GM18951 (cell line): ENCODE data around the gene RABAC1.

Experiments
- POLR2A ChIP-seq: IDR thresholded peaks from 4 replicates; pipeline ENCODE4 v1.6.1; 2011; ENCODE audit warnings: mild to moderate bottlenecking; ENCODE audit not compliant: insufficient read length, insufficient read depth; ENCODE audit errors: extremely low read depth
- in situ Hi-C: fragments of 300-500 bp; cut with MboI; formaldehyde crosslinking; loops from one replicate; pipeline ENCODE4 v1.12.0; 2022; ENCODE audit warnings: low sequenced_read_pairs, mixed read lengths, inconsistent platforms; ENCODE audit not compliant: unreplicated experiment

The RABAC1 gene

DNA sequence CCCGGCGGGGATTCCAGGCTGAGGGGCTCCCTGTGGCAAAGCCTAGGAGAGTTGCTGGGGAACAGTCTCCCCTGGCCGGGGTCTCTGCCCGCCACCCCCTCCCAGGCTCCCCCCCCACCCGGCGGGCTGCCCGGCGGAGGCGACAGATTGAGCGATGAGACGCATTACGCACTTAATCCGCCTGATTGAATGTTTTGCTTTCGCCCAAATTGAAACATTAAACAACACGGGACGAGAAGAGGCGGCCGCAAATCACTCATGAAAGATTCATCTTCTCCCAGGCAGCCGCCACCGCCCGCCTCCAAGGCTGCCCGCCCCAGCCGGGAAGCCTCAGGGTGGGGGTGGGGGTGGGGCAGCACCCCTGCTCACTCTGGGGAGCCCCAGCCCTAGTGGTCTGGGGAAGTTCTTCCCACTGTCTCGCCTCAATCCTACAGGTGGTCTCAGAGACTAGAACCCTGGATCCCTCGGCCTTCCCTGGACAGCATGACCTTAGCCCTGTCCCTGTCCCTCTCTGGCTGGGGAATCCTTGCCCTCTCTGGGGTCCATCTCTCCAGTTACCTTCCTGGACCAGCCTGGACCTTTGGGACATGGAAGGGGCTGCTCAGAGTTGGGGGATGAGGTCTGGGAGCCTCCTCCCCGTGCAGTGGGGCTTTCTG lies 23.2 kb downstream of the RABAC1 start:
- TF ChIP-seq POLR2A, result no peak
- in situ Hi-C loops, result no loop called here

DNA sequence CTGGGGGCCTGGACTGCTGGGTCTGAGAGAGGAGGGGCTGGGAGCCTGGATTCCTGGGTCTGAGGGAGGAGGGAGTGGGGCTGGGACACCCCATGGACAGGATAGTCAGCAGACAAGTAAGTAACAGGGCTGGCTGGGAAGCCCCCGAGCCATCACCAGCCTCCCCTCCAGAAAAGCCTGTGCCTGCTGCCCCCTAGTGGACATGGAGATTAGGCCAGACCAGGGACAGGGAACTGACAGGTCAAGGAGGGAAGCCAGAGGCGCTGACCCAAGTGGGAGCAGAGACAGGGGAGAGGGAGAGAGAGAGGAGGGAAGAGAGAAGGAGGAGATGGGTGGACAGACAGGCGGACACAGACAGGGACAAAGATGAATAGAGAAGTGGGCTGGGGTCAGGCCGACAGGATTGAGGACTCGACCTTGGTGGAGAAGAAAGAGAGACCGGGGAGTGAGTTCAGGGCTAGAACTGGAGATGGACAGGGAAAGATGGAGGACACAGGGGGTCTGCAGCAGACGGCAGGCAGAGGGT lies 24.2 kb downstream of the RABAC1 start:
- in situ Hi-C loops, result no loop called here
- no peak for TF ChIP-seq POLR2A

DNA sequence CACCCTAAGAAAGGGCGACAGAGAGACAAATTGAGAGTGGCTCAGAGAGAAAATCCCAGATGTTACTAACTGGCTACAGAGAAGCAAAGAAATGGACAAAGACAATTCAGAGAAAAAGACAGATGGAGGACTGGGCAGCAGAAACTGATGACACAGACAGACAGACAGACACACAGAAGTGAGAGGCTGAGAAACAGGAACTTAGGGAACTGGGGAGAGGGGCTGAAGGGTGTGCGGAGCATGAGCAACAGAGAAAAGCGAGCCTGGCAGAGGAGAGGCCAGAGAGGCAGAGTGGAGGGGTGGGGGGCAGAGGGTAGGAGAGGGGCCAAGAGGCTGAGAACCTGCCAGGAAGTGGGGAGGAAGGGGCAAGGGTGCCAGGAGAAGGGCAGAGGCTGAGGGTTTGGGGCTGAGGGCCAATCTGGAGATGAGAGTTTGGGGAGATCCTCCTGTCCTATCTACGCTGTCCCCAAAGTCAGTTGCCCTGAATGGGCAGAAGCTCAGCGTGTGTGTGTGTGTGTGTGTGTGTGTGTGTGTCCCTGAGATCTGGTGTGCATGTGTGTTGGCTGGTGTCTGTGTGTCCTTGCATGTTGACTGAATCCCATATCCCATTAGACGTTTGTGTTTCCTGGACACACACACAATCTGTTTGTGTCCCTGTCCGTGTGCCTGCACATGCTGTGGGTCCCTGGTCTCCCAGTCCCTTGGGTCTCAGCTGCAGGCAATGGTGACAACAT lies 25.3 kb downstream of the RABAC1 start:
- no peak for TF ChIP-seq POLR2A
- in situ Hi-C loops, result no loop called here

DNA sequence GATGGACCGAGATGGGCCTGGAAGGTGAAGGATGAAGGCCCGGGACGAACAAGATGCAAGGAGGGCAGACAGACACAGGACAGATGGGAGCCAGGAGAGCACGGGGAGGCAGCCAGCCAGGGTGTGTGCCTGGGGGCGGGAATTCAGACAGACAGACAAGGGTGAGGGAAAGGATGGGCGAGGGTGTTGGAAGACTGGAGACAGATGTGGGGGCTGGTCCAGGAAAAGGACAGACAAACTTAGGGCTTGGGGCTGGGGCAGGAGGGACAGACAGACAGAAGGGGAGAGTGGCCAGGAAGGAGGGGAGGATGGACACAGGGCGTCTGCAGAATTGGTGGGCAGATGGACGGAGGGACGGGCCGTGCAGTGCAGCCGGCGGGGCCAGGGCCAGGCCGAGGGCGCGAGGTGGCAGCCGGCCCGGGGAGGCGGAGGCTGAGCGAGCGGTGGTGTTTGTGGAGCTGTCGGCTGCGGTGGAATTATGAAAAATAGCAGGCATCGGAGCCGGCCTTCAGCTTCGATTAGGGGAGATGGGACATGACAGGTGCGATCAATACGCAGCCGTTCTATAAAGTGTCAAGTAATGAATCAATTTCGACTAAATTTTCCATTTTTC lies 26.3 kb downstream of the RABAC1 start:
- no peak for TF ChIP-seq POLR2A
- in situ Hi-C loops, result no loop called here

DNA sequence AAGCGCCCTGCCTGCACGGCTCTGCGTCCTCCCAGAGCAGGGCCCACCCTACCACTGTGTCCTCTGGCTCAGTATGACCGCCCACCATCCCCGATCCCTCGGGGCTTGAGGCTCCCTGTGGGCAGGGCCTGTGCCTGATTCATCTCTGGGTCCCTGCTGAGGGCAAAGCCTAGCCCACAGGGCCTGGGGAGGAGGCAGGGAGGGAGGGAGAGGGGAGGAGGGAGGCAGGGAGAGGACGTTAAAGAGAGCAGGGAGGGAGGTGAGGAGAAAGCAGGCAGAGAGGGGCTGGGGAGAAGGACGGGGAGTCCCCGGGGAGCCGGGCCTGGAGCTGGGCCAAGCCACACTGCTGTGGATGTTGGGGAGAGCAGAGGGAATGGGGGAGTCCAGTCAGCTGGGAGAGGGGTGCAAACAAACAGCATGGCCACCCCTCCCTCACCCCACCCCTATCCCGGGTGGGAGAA lies 26.8 kb downstream of the RABAC1 start:
- no peak for TF ChIP-seq POLR2A
- in situ Hi-C loops, result no loop called here

DNA sequence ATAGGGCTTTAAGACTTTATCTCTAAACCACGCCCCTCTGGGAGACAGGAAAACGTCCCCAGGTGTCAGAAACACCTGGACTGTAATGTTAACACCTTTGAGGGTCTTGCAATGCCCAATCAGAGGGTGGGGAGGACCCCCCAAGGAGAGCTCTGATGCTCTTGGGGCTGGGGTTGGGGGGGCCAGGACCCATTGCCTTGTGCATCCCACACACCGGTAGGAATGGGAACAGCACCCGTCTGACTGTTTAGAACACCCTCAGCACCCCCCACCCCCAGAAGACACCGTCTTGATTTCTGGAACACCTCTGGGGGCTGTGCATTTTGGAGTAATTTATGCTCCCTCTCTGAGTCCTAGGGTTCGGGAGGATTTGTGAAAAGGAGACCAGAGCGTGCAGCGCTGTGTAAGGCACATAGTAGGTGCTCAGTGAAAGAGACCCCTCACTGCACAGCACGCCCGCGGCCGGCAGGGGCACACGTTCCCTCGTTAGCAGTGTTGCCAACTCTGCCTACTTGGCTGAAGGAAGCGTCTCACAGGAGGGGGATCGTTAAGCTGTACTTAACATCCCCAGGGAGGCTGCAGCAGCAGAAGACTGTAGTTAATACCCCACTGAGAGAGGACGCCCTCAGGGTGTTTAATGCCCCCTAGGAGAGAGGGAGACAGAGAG lies 28.1 kb downstream of the RABAC1 start:
- in situ Hi-C loops, result no loop called here
- TF ChIP-seq POLR2A, result no peak

DNA sequence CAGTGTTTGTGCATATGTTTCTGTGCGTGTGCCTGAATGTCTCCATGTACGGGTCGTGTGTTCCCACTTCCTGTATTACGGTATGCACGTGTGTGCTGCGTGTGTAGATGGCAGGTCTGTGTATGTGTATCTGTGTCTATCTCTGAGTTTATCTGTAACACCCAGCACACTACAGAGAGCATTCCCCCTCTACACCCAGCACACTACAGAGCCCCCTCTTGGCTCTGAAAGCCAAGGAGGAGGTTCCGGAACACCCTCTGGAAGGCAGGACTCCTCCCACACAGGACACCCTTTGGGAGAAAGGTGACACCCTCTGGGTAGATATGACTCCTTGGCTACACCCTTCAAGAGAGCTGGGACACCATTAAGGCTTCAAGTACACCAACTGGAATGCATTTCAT lies 28.8 kb downstream of the RABAC1 start:
- in situ Hi-C loops, result no loop called here

DNA sequence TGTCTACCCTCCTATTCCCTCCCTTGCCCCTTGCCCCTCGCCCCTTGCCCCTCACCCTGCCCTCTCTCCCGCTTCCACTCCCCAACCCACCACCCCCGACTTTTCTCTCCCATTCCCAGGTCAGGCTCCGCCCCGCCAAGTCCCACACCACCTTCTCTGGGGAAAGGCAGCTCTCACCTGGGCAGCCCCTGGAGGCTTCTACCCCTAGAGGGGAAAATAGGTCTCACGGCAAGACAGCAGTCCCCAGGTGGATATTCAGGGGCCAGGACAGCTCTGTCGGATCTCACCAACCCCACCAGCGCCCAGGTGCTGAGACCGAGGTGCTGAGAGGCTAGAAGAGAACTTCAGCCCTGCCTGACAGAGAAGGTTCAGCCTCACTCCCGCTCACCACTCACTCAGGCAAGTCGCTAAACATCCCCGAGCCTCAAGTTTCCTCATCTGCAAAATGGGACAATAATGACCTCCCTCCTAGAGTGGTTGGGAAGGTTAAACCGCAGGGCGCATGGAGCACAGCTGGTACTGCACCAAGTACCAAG lies 29.5 kb downstream of the RABAC1 start:
- no peak for TF ChIP-seq POLR2A
- in situ Hi-C loops, result no loop called here

More for the DNA sequence above, 28.8 kb downstream of the RABAC1 start:
- no peak for TF ChIP-seq POLR2A

DNA sequence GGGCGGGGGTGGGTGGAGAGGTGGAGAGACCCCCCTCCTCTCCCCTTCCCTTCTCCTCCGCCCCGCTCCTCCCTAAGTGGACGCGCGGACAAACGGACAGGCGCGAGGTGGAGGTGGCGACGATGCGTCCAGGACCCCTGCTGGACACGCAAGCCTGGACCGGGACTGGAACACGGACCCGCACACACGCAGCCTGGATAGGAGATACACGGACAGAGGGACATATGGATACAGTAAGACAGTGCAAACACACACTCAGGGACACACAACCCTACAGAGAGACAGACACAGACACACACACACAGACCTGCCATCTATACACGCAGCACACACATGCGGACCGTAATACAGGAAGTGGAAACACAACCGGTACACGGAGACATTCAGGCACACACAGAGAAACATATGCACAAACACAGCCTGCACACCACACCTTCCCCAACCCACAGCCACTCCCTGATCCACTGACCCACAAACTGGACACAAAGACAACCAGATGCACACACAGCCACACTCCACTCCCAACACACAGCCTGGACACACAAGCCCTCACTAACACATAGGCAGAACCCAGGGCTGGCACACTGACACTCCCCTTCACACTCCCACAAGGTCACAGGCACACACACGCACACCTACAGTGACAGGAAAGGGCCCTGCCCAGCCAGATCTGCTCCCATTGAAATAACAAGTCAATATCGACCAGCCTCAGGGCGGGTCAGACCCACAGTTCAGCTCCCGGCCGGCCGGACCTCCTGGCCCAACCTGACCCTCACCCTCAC lies 30.2 kb downstream of the RABAC1 start:
- in situ Hi-C loops, result no loop called here
- TF ChIP-seq POLR2A, result no peak

DNA sequence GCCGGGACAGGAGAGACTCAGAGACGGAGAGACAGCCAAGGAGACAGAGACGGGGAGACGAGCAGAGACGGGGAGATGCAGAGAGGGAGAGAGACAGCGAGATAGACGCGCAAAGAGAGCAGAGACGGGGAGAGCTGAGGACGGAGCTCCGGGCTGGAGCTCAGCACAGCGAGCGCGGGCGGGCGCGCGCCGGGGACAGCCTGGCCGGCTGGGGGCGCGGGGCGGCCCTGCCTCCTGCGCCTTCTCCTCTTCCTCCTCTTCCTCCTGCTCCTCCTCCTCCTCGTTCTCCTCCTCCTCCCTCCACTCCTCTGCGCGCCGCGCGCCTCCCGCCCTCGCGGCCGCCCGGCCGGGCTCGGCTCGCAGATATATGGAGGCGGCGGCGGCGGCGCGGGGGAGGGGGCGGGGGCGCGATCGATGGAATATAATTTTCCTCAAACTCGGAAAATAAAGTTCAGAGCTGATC lies 30.9 kb downstream of the RABAC1 start, which contains the start of gene ERFL:
TSS of gene ERFL (minus strand) at position 229 of the 463 bp plus-strand sequence. CDS start 15,530 bp downstream, outside the sequence.
- no peak for TF ChIP-seq POLR2A
- in situ Hi-C loops, result no loop called here

DNA sequence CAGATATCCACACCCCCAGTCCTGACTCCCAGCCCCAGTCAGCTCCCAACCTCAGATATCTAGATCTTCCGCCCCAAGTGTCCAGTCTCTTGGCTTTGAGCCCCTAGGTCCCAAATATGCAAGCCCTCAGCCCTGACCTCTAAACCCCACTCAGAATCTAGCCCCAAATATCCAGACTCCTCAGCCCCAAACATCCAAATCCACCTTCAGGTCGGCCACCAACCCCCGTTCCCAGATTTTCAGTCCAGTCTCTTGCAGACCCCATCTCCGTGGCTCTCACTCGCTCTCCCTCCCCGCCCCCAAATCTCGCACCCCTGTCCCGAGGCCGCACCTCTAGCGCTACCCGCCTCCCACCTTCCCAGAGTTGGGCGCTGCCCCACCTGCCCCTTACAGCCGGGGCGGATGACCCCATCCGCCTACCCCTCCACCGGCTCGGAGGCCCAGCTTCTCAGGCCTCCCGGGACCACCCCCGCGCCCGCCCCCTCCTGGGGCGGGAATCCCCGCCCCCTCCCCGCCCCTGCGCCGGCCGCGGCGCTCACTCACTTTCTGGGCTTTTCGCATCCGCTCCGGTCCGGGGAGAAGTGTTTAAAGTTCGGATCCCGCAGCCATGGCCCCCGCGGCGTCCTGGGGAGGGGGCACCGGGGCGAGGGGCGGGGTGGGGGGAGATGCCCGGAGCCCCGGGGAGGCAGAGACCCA lies 31.5 kb downstream of the RABAC1 start:
- no peak for TF ChIP-seq POLR2A
- in situ Hi-C loops, result no loop called here
